ENCODE results near the gene USP40.

- TF ChIP-seq CTCF (IDR thresholded peaks at IDR 0.05) (no peak), POLR2A (IDR thresholded peaks at IDR 0.05) (no peak)
These were observed 121.3 kb downstream of the USP40 start for GRCh38 chr2:233445152-233445830.

Data from ovary (tissue), 3 donors.